Suppressor macrophage treated with lipopolysaccharide for 4 hours (primary cell): ENCODE results near the gene NPRL2.

Source experiments
- DNase-seq: peaks from one replicate; pipeline ENCODE4 v3.0.0-alpha.2; 2020

Gene NPRL2

GRCh38 chr3:50350527-50351322 lies at the start of gene NPRL2, which contains the start of gene CYB561D2:
Gene NPRL2 (minus strand): TSS chr3:50350775. CDS start chr3:50350652, 123 bp downstream.
Gene CYB561D2 (plus strand): TSS chr3:50350862. CDS start chr3:50351434, 572 bp downstream.
- peak; percentile 97 for DNase-seq

- no peak for DNase-seq
These were observed 45.9 kb upstream of the NPRL2 start for GRCh38 chr3:50396502-50396901.

- peak; percentile 75 for DNase-seq
These were observed 44.7 kb upstream of the NPRL2 start for GRCh38 chr3:50395070-50395860.

GRCh38 chr3:50393061-50393460 lies 42.5 kb upstream of the NPRL2 start:
- no peak for DNase-seq

- no peak for DNase-seq
These were observed 41.6 kb upstream of the NPRL2 start for GRCh38 chr3:50392101-50392715.

GRCh38 chr3:50390508-50391224 lies 40.1 kb upstream of the NPRL2 start:
- DNase-seq, result no peak

GRCh38 chr3:50389414-50389767 lies 38.8 kb upstream of the NPRL2 start:
- DNase-seq, result no peak

GRCh38 chr3:50388720-50389413 lies 38.3 kb upstream of the NPRL2 start:
- no peak for DNase-seq

GRCh38 chr3:50388016-50388719 lies 37.6 kb upstream of the NPRL2 start:
- no peak for DNase-seq

- no peak for DNase-seq
These were observed 35.2 kb upstream of the NPRL2 start for GRCh38 chr3:50385754-50386153.

- no peak for DNase-seq
These were observed 33.2 kb upstream of the NPRL2 start for GRCh38 chr3:50383750-50384149.

- DNase-seq, result no peak
These were observed 32.1 kb upstream of the NPRL2 start for GRCh38 chr3:50382722-50383121.

- no peak for DNase-seq
These were observed 30.8 kb upstream of the NPRL2 start for GRCh38 chr3:50381383-50381782.

GRCh38 chr3:50380405-50381085 lies 30.0 kb upstream of the NPRL2 start:
- DNase-seq, result no peak

- no peak for DNase-seq
These were observed 28.2 kb upstream of the NPRL2 start for GRCh38 chr3:50378757-50379156.

- no peak for DNase-seq
These were observed 27.4 kb upstream of the NPRL2 start for GRCh38 chr3:50378024-50378423.

GRCh38 chr3:50375258-50375931 lies 24.8 kb upstream of the NPRL2 start:
- DNase-seq, result no peak

- no peak for DNase-seq
These were observed 24.0 kb upstream of the NPRL2 start for GRCh38 chr3:50374363-50375257.
